IMR-90 (cell line): Measurements from ENCODE around the gene NFKB1.

ENCODE experiments used
- CHD1 ChIP-seq: IDR thresholded peaks from 2 replicates; pipeline ENCODE4 v1.6.1; 2012; ENCODE audit warnings: low read depth, low read length, improper control_type of control experiment
- CTCF ChIP-seq: conservative IDR thresholded peaks from 2 replicates; pipeline ENCODE4 v1.5.1; 2012; ENCODE audit warnings: mild to moderate bottlenecking, low read depth, low read length, improper control_type of control experiment
- ELK1 ChIP-seq: fragments of 150-350 bp; IDR thresholded peaks from 2 replicates; pipeline ENCODE4 v1.6.1; 2016; ENCODE audit warnings: low read depth, mild to moderate bottlenecking, low read length, moderate library complexity, borderline replicate concordance
- POLR2A ChIP-seq: IDR thresholded peaks from 2 replicates; pipeline ENCODE4 v1.6.1; 2012; ENCODE audit warnings: mild to moderate bottlenecking, low read depth, low read length
- SMC3 ChIP-seq: fragments of 150-350 bp; IDR thresholded peaks from 2 replicates; pipeline ENCODE4 v1.6.1; 2016; ENCODE audit warnings: low read depth, mild to moderate bottlenecking, antibody characterized with exemption, low read length, moderate library complexity

DNA sequence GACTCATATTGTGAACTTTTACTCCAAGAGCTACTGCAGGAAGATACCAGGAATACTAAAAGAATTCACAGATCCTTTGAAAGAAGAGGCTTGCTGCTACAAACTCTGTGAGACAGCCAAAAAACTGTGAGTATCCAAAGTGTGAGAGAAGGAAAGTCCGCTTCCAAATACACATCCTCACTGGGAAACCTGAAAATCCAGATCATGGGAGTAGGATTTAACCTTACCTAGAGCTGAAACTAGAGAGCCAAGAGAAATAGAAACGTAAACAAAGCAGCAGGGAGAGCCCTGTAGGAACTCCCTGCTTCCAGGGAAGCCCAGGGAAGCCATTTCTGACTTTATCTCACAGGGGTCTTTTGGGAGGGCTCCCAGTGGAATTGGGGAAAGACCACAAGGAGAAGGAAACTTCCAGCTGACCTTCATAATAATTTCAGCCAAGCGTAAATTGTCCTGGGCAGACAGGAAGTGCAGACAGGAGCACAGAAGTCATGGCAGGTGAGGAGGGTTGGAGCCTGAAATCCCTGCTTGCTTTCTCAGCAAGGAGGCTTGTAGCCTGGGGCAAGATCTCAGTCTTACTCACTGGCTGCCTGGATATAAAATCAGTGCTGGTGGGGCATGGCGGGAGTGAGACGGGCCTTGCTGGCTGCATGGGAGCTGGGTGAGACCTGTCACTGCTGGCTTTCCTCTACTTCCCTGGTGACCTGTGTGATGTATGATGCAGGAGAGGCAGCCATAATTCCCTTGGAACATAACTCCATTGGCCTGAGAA lies 26.2 kb upstream of the NFKB1 start:
- TF ChIP-seq CTCF (no peak), ELK1 (no peak), CHD1 (no peak), POLR2A (no peak), SMC3 (no peak)
